Measurements from ENCODE around the gene CDC42. TPM values are rescaled to one million over a fixed set of nuclear protein-coding genes. Genes with fewer than 3 reads are reported as not detected.

CDC42 gene
- total and polyA plus RNA-seq, 9 of the 15 experiments (the other 6 are each of a cell fraction or from before 2014, with no cell fraction given), result 186 to 398 (median 325) TPM

DNA sequence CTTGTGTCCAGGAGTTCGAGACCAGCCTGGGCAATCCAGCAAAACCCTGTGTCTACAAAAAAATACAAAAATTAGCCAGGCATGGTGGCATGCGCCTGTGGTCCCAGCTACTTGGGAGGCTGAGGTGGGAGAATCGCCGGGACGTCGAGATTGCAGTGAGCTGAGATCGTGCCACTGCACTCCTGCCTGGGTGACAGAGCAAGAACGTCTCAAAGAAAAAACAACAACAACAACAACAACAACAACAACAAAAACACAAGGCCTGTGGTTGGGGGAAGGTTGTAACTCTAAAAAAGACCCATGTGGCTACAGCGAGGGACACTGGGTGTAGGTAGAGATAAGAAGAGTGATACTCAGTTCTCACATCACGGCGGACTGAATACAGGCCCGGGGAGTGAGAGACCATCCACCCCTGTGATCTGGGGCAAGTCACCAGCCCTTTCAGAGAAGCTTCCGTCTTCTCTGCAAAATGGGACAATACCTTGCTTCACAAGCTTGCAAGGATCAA is 848 bp upstream of the CDC42 start (continued):
- TF ChIP-seq BDP1 (IDR thresholded peaks at IDR 0.05; ENCODE audit: insufficient read depth, insufficient read length), result no peak
- TF ChIP-seq, protein P1, sequence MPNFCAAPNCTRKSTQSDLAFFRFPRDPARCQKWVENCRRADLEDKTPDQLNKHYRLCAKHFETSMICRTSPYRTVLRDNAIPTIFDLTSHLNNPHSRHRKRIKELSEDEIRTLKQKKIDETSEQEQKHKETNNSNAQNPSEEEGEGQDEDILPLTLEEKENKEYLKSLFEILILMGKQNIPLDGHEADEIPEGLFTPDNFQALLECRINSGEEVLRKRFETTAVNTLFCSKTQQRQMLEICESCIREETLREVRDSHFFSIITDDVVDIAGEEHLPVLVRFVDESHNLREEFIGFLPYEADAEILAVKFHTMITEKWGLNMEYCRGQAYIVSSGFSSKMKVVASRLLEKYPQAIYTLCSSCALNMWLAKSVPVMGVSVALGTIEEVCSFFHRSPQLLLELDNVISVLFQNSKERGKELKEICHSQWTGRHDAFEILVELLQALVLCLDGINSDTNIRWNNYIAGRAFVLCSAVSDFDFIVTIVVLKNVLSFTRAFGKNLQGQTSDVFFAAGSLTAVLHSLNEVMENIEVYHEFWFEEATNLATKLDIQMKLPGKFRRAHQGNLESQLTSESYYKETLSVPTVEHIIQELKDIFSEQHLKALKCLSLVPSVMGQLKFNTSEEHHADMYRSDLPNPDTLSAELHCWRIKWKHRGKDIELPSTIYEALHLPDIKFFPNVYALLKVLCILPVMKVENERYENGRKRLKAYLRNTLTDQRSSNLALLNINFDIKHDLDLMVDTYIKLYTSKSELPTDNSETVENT (CRISPR knock-in tag; IDR thresholded peaks at IDR 0.05), result no peak
- no peak for TF ChIP-seq TEAD2 (tag; IDR thresholded peaks at IDR 0.05)
- TF ChIP-seq, protein P2, sequence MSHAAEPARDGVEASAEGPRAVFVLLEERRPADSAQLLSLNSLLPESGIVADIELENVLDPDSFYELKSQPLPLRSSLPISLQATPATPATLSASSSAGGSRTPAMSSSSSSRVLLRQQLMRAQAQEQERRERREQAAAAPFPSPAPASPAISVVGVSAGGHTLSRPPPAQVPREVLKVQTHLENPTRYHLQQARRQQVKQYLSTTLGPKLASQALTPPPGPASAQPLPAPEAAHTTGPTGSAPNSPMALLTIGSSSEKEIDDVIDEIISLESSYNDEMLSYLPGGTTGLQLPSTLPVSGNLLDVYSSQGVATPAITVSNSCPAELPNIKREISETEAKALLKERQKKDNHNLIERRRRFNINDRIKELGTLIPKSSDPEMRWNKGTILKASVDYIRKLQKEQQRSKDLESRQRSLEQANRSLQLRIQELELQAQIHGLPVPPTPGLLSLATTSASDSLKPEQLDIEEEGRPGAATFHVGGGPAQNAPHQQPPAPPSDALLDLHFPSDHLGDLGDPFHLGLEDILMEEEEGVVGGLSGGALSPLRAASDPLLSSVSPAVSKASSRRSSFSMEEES (CRISPR knock-in tag; IDR thresholded peaks at IDR 0.05), result no peak
- TF ChIP-seq, protein P3, sequence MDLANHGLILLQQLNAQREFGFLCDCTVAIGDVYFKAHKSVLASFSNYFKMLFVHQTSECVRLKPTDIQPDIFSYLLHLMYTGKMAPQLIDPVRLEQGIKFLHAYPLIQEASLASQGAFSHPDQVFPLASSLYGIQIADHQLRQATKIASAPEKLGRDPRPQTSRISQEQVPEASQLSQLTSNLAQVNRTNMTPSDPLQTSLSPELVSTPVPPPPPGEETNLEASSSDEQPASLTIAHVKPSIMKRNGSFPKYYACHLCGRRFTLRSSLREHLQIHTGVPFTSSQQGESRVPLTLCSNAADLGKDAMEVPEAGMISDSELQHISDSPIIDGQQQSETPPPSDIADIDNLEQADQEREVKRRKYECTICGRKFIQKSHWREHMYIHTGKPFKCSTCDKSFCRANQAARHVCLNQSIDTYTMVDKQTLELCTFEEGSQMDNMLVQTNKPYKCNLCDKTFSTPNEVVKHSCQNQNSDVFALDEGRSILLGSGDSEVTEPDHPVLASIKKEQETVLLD (IDR thresholded peaks at IDR 0.05), result 0 out of 2 replicates have a peak, but pooled peaks have one; percentile 51
- 0 out of 2 replicates have a peak, but pooled peaks have one; percentile 4 for TF ChIP-seq ZNF232 (CRISPR knock-in tag; IDR thresholded peaks at IDR 0.05)
- no peak for TF ChIP-seq KAT8 (IDR thresholded peaks at IDR 0.05; ENCODE audit: low read depth)
- TF ChIP-seq ZNF431 (CRISPR knock-in tag; IDR thresholded peaks at IDR 0.05), result 0 out of 2 replicates have a peak, but pooled peaks have one; percentile 48
- TF ChIP-seq TEAD1 (CRISPR knock-in tag; IDR thresholded peaks at IDR 0.05), result no peak
- TF ChIP-seq SMARCC2 (IDR thresholded peaks at IDR 0.05; ENCODE audit: low read depth), result no peak
- TF ChIP-seq FOXP1 (CRISPR knock-in tag; IDR thresholded peaks at IDR 0.05), result peak; percentile 21; the same call in 1 of the 2 replicates
- no peak for TF ChIP-seq SRSF9 (IDR thresholded peaks at IDR 0.05; ENCODE audit: borderline replicate concordance, low read depth, low read length)
- peak; percentile 12; the same call in 1 of the 2 replicates for TF ChIP-seq EP400 (IDR thresholded peaks at IDR 0.05)
